ENCODE results near the gene COL23A1. TPM values are rescaled to one million over a fixed set of nuclear protein-coding genes. Genes with fewer than 3 reads are reported as not detected.

Gene COL23A1
- polyA plus RNA-seq, 1 donor (not counting 4 experiments of a cell fraction or from before 2014, with no cell fraction given) = not detected

DNA sequence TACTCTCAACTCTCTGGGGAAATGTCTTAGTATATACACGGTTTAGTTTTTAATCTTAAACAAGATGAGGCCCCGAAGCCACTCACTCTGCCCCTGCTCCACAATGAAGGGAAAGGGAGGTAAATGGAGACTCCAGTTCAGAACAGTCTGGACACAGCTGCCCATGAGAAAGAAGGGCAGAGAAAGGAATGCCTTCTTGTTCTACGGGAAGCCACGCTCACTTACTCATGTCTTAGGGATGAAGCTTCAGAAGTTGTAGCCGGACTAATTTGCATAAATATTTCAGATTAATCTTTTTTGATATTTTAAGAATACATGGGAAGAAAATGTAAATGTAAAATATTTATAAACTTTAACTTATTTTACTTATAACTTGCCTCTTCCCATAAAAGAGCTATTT lies 94.0 kb downstream of the COL23A1 start:
- TF ChIP-seq, protein P1, sequence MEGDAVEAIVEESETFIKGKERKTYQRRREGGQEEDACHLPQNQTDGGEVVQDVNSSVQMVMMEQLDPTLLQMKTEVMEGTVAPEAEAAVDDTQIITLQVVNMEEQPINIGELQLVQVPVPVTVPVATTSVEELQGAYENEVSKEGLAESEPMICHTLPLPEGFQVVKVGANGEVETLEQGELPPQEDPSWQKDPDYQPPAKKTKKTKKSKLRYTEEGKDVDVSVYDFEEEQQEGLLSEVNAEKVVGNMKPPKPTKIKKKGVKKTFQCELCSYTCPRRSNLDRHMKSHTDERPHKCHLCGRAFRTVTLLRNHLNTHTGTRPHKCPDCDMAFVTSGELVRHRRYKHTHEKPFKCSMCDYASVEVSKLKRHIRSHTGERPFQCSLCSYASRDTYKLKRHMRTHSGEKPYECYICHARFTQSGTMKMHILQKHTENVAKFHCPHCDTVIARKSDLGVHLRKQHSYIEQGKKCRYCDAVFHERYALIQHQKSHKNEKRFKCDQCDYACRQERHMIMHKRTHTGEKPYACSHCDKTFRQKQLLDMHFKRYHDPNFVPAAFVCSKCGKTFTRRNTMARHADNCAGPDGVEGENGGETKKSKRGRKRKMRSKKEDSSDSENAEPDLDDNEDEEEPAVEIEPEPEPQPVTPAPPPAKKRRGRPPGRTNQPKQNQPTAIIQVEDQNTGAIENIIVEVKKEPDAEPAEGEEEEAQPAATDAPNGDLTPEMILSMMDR (optimal IDR thresholded peaks at IDR 0.05 in 1 of 3, IDR thresholded peaks at IDR 0.05 in 1 of 3, conservative IDR thresholded peaks at IDR 0.05 in 1 of 3; ENCODE audit: extremely low read depth in 1 of 3, insufficient read depth in 2 of 3, low read length in 3 of 3) = no peak
- no peak for TF ChIP-seq EZH2 (IDR thresholded peaks at IDR 0.05; ENCODE audit: low read length)
- DNase-seq (ENCODE audit: low read depth, low spot score) = no peak
- Histone ChIP-seq H4K20me1 (ENCODE audit: control insufficient read depth, extremely low read depth, insufficient read depth, low read length) (no peaks in the 10 kb centered on the region), H3K27me3 (ENCODE audit: control insufficient read depth, extremely low read depth, insufficient read depth, low read length) (no peaks in the 10 kb centered on the region), H3K4me3 (ENCODE audit: control insufficient read depth in 2 of 3, extremely low read depth in 1 of 3, insufficient read depth in 2 of 3, low read depth in 1 of 3, low read length in 3 of 3) (no peak overlapping the region), H3K4me2 (ENCODE audit: control insufficient read depth, extremely low read depth, insufficient read depth, low read depth, low read length) (no peak overlapping the region), H3K4me1 (ENCODE audit: control insufficient read depth, extremely low read depth, insufficient read depth, low read length) (no peaks in the 10 kb centered on the region), H3K79me2 (ENCODE audit: control insufficient read depth, insufficient read depth, low read length) (no peaks in the 10 kb centered on the region), H3K9me3 (ENCODE audit: control insufficient read depth, low read depth, low read length) (no peaks in the 10 kb centered on the region), H3K27ac (ENCODE audit: control insufficient read depth, insufficient read depth, low read length) (no peak overlapping the region), H2AFZ (ENCODE audit: control insufficient read depth, low read length) (no peak overlapping the region), H3K9me1 (ENCODE audit: control insufficient read depth, extremely low read depth, insufficient read depth, low read length) (no peaks in the 10 kb centered on the region), H3K36me3 (ENCODE audit: control insufficient read depth in 2 of 2, extremely low read depth in 1 of 2, insufficient read depth in 2 of 2, low read length in 2 of 2) (no peaks in the 10 kb centered on the region), H3K9ac (ENCODE audit: control insufficient read depth, extremely low read depth, insufficient read depth, low read length) (no peak overlapping the region)
- dilution Hi-C loops (cut with MboI; ENCODE audit: extremely low pct_ligation_motif_present, low sequenced_read_pairs) = no loop called here
- FAIRE-seq = no peak

DNA sequence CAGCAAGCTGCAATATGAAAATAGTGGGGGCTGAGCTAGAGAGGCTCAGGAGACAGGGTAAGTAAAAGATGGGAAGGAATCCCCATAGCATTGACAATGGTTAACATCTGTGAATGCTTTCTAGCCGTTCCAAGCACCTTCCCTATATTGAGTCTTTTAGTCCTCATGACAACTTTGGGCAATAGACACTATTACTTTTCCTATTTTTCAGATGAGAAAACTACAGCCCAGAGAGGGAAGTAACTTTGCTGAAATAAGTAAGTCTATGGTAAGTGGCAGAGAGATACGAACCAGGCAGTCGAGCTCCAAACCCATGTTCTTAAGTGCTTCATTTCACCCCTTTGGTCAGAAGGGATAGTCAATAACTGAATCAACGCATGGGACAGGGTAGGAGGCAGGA lies 94.5 kb downstream of the COL23A1 start:
- Histone ChIP-seq H4K20me1 (ENCODE audit: control insufficient read depth, extremely low read depth, insufficient read depth, low read length) (no peaks in the 10 kb centered on the region), H3K9me3 (ENCODE audit: control insufficient read depth, low read depth, low read length) (no peaks in the 10 kb centered on the region), H3K4me2 (ENCODE audit: control insufficient read depth, extremely low read depth, insufficient read depth, low read depth, low read length) (no peak overlapping the region), H3K9ac (ENCODE audit: control insufficient read depth, extremely low read depth, insufficient read depth, low read length) (no peak overlapping the region), H3K27me3 (ENCODE audit: control insufficient read depth, extremely low read depth, insufficient read depth, low read length) (no peaks in the 10 kb centered on the region), H3K36me3 (ENCODE audit: control insufficient read depth in 2 of 2, extremely low read depth in 1 of 2, insufficient read depth in 2 of 2, low read length in 2 of 2) (no peaks in the 10 kb centered on the region), H3K4me3 (ENCODE audit: control insufficient read depth in 2 of 3, extremely low read depth in 1 of 3, insufficient read depth in 2 of 3, low read depth in 1 of 3, low read length in 3 of 3) (no peak overlapping the region), H3K27ac (ENCODE audit: control insufficient read depth, insufficient read depth, low read length) (no peak overlapping the region), H3K4me1 (ENCODE audit: control insufficient read depth, extremely low read depth, insufficient read depth, low read length) (no peaks in the 10 kb centered on the region), H2AFZ (ENCODE audit: control insufficient read depth, low read length) (no peak overlapping the region), H3K79me2 (ENCODE audit: control insufficient read depth, insufficient read depth, low read length) (no peaks in the 10 kb centered on the region), H3K9me1 (ENCODE audit: control insufficient read depth, extremely low read depth, insufficient read depth, low read length) (no peaks in the 10 kb centered on the region)
- FAIRE-seq (no peak), DNase-seq (ENCODE audit: low read depth, low spot score) (no peak)
- dilution Hi-C loops (cut with MboI; ENCODE audit: extremely low pct_ligation_motif_present, low sequenced_read_pairs) = no loop called here
- no peak for TF ChIP-seq EZH2 (IDR thresholded peaks at IDR 0.05; ENCODE audit: low read length)

DNA sequence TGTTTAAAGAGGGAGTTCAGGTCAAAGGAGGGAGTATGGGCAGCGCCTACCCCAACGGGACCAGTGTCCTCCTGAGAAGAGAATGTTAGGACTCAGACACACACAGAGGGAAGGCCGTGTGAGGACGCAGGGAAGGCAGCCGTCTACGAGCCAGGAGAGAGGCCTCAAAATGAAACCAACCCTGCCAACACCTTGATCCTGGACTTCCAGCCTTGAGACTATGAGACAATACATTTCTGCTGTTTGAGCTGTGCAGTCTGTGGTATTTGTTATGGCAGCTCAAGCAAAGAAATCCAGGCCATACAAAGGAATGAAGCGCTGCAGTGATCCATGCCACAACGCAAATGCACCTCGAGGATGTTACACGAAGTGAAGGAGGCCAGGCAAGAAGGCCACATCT lies 97.9 kb downstream of the COL23A1 start:
- no peak for FAIRE-seq
- Histone ChIP-seq H3K9me3 (ENCODE audit: control insufficient read depth, low read depth, low read length) (no peaks in the 10 kb centered on the region), H3K27ac (ENCODE audit: control insufficient read depth, insufficient read depth, low read length) (no peak overlapping the region), H3K27me3 (ENCODE audit: control insufficient read depth, extremely low read depth, insufficient read depth, low read length) (no peaks in the 10 kb centered on the region), H3K4me3 (ENCODE audit: control insufficient read depth in 2 of 3, extremely low read depth in 1 of 3, insufficient read depth in 2 of 3, low read depth in 1 of 3, low read length in 3 of 3) (no peak overlapping the region), H3K79me2 (ENCODE audit: control insufficient read depth, insufficient read depth, low read length) (no peaks in the 10 kb centered on the region), H3K36me3 (ENCODE audit: control insufficient read depth in 2 of 2, extremely low read depth in 1 of 2, insufficient read depth in 2 of 2, low read length in 2 of 2) (no peaks in the 10 kb centered on the region), H3K4me1 (ENCODE audit: control insufficient read depth, extremely low read depth, insufficient read depth, low read length) (no peaks in the 10 kb centered on the region), H3K9me1 (ENCODE audit: control insufficient read depth, extremely low read depth, insufficient read depth, low read length) (no peaks in the 10 kb centered on the region), H2AFZ (ENCODE audit: control insufficient read depth, low read length) (no peak overlapping the region), H3K4me2 (ENCODE audit: control insufficient read depth, extremely low read depth, insufficient read depth, low read depth, low read length) (no peak overlapping the region), H4K20me1 (ENCODE audit: control insufficient read depth, extremely low read depth, insufficient read depth, low read length) (no peaks in the 10 kb centered on the region), H3K9ac (ENCODE audit: control insufficient read depth, extremely low read depth, insufficient read depth, low read length) (no peak overlapping the region)
- no peak for DNase-seq (ENCODE audit: low read depth, low spot score)
- dilution Hi-C loops (cut with MboI; ENCODE audit: extremely low pct_ligation_motif_present, low sequenced_read_pairs) = no loop called here
- TF ChIP-seq EZH2 (IDR thresholded peaks at IDR 0.05; ENCODE audit: low read length) = no peak
